Measurements from ENCODE around the gene FZD10. TPM values are rescaled to one million over a fixed set of nuclear protein-coding genes. Genes with fewer than 3 reads are reported as not detected.

FZD10 gene
- total and polyA plus RNA-seq, 2 of the 4 experiments (the other 2 are of a cell fraction), result not detected

GRCh38 chr12:130116791-130117190 is 45.5 kb upstream of the FZD10 start:
- Histone ChIP-seq H3K4me2 (ENCODE audit: low read depth, low read length) (no peak overlapping the region), H4K91ac (ENCODE audit: insufficient read depth, low read depth, low read length) (no peak overlapping the region), H4K5ac (ENCODE audit: low read depth, low read length) (no peak overlapping the region), H2BK15ac (ENCODE audit: low read depth, low read length) (no peak overlapping the region), H2BK5ac (ENCODE audit: low read depth, low read length, poor library complexity, severe bottlenecking) (no peak overlapping the region), H3K9me1 (ENCODE audit: insufficient read depth, low read length) (no peaks in the 10 kb centered on the region), H2AK9ac (replicated peaks; ENCODE audit: low read depth, low read length, poor library complexity) (no peak overlapping the region), H3K27me3 (ENCODE audit: control insufficient read depth, insufficient read depth, low read length) (no peaks in the 10 kb centered on the region), H3K18ac (ENCODE audit: low read depth, low read length) (no peak overlapping the region), H3K27ac (ENCODE audit: insufficient read depth, low read length) (no peak overlapping the region), H4K8ac (ENCODE audit: low read depth in 2 of 2, low read length in 2 of 2) (no peak overlapping the region), H3K9ac (ENCODE audit: low read depth, low read length) (no peak overlapping the region), H2AFZ (replicated peaks; ENCODE audit: low read length, poor library complexity) (no peak overlapping the region), H3K4me3 (ENCODE audit: insufficient read depth, low read depth, low read length) (no peak overlapping the region), H3K14ac (replicated peaks; ENCODE audit: low read depth, low read length) (no peak overlapping the region), H3K56ac (ENCODE audit: extremely low read depth, insufficient read depth, low read length) (no peak overlapping the region), H2AK5ac (ENCODE audit: low read depth, low read length) (no peak overlapping the region), H3K9me3 (ENCODE audit: control insufficient read depth, insufficient read depth, low read length) (peaks cover 50% of the 10 kb centered on the region), H3K36me3 (ENCODE audit: control insufficient read depth, insufficient read depth, low read length) (no peaks in the 10 kb centered on the region), H3K79me1 (ENCODE audit: low read depth in 1 of 2, low read length in 2 of 2) (no peaks in the 10 kb centered on the region), H3K4me1 (ENCODE audit: control insufficient read depth, insufficient read depth, low read length) (no peaks in the 10 kb centered on the region), H3K23ac (ENCODE audit: low read depth, low read length) (no peak overlapping the region), H4K20me1 (ENCODE audit: insufficient read depth, low read length) (no peaks in the 10 kb centered on the region), H3K4ac (ENCODE audit: low read depth, low read length) (no peak overlapping the region), H2BK120ac (ENCODE audit: low read depth, low read length) (no peak overlapping the region), H2BK20ac (ENCODE audit: low read depth, low read length) (no peak overlapping the region)
- dilution Hi-C loops (cut with HindIII; ENCODE audit: low sequenced_read_pairs, unreplicated experiment) (no loop called here), in situ Hi-C loops (cut with MboI; ENCODE audit: low sequenced_read_pairs) (no loop called here), intact Hi-C loops (cut with micrococcal nuclease) (no loop called here)
- TF ChIP-seq FOS (IDR thresholded peaks at IDR 0.05; ENCODE audit: low read depth, low read length) (no peak), NFE2L2 (IDR thresholded peaks at IDR 0.05; ENCODE audit: low read depth, low read length) (no peak), CEBPB (IDR thresholded peaks at IDR 0.05; ENCODE audit: low read depth, low read length) (no peak), MAFK (IDR thresholded peaks at IDR 0.05; ENCODE audit: low read depth, low read length) (no peak), CTCF (conservative IDR thresholded peaks at IDR 0.05; ENCODE audit: low read depth, low read length) (no peak), SMC3 (IDR thresholded peaks at IDR 0.05; ENCODE audit: low read depth, low read length) (no peak), CHD1 (IDR thresholded peaks at IDR 0.05; ENCODE audit: low read depth, low read length) (no peak), USF2 (IDR thresholded peaks at IDR 0.05; ENCODE audit: low read depth, low read length) (no peak), POLR2A (IDR thresholded peaks at IDR 0.05; ENCODE audit: low read depth, low read length) (no peak)
- no CpG with 5 or more reads among the region's 6 CpGs for WGBS, 2 experiments (ENCODE audit: extremely low coverage in 2 of 2, insufficient read length in 1 of 2)
- POLR2A ChIA-PET (ENCODE audit: unreplicated experiment), result no interaction called here
- no peak for ATAC-seq (ENCODE audit: low read depth)
- CTCF ChIA-PET, result no interaction called here
- no TSS peak for BruUV-seq (replicated peaks)
- no peak for DNase-seq

Measured in IMR-90 (cell line).